GM12864 (cell line): Measurements from ENCODE around the gene TUBGCP3.
A peak's percentile ranks its signal among the peaks of the same experiment; 100 is the strongest.

Experiments used
- DNase-seq: peaks from one replicate; pipeline ENCODE4 v3.0.0-alpha.2; 2011; ENCODE audit warnings: low read depth
- H3K4me3 ChIP-seq: 2 replicates; pipeline ENCODE4 v1.5.1; 2011; ENCODE audit warnings: mild to moderate bottlenecking, low read depth, low read length, control low read depth
- TF ChIP-seq, protein P1 (sequence below): IDR thresholded peaks from 2 replicates; pipeline ENCODE4 v1.5.1; 2011; ENCODE audit warnings: low read depth, mild to moderate bottlenecking, moderate library complexity, low read length, control low read depth, inconsistent platforms; ENCODE audit errors: missing control alignments

Gene TUBGCP3

DNA sequence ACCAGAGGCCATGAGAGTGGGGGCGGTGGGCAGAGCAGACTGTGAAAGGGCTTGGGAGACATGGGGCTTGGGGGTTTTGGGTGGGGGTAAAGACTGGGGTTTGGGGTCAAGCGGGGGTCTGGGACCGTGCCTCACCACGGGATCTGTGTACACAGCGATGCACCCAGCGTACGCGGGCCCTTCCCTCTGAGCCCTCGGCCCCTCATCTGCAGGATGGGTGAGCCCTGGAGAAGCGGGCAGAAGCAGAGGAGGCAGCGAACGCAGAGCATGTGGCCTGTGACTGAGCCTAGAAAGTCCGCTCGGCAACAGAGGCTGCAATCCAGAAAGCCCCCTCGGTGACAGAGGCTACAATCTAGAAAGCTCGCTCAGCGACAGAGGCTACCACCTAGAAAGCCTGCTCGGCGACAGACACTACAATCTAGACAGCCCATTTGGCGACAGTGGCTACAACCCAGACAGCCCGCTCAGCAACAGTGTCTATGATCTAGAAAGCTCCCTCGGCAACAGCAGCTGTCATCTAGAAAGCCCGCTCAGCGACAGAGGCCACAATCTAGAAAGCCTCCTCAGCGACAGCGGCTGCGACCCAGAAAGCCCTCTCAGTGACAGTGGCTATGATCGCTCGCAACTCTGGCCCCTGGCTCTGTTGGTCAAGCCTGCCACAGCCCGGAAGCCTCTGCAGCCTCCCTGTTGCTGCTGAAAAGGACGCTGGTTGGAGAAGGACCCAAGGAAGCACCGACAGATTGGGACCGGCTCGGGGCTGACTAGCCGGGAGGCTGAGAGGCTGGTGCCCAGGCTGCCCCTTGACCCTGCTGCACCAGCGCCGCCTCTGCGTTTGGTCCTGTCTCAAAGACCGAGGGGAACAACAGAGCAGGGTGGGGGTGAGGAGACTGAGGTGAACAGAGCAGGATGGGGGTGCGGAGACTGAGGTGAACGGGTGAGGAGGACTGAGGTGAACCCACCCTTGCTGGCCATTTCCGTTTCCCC, 143.2 kb downstream of the TUBGCP3 start:
- TF ChIP-seq, protein P1, sequence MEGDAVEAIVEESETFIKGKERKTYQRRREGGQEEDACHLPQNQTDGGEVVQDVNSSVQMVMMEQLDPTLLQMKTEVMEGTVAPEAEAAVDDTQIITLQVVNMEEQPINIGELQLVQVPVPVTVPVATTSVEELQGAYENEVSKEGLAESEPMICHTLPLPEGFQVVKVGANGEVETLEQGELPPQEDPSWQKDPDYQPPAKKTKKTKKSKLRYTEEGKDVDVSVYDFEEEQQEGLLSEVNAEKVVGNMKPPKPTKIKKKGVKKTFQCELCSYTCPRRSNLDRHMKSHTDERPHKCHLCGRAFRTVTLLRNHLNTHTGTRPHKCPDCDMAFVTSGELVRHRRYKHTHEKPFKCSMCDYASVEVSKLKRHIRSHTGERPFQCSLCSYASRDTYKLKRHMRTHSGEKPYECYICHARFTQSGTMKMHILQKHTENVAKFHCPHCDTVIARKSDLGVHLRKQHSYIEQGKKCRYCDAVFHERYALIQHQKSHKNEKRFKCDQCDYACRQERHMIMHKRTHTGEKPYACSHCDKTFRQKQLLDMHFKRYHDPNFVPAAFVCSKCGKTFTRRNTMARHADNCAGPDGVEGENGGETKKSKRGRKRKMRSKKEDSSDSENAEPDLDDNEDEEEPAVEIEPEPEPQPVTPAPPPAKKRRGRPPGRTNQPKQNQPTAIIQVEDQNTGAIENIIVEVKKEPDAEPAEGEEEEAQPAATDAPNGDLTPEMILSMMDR = no peak
- DNase-seq = no peak
- no peak overlapping the region for H3K4me3 ChIP-seq

DNA sequence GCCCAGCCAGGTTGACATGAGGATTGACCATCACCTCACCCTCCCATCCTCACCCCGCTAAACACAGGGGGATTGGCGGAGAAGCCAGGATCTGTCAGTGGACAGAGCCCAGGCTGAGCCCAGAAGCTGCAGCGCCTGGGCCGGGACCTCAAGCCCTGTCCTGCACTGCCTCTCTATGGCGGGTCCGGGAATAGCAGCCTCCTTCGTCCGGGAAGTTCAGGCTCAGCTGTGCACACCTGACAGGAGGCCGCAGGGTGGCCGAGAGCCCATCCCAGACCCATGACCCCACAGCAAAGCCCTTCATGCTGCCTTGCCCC, 144.0 kb downstream of the TUBGCP3 start:
- TF ChIP-seq, protein P1 = peak; percentile 97
- H3K4me3 ChIP-seq = no peak overlapping the region
- DNase-seq = no peak

DNA sequence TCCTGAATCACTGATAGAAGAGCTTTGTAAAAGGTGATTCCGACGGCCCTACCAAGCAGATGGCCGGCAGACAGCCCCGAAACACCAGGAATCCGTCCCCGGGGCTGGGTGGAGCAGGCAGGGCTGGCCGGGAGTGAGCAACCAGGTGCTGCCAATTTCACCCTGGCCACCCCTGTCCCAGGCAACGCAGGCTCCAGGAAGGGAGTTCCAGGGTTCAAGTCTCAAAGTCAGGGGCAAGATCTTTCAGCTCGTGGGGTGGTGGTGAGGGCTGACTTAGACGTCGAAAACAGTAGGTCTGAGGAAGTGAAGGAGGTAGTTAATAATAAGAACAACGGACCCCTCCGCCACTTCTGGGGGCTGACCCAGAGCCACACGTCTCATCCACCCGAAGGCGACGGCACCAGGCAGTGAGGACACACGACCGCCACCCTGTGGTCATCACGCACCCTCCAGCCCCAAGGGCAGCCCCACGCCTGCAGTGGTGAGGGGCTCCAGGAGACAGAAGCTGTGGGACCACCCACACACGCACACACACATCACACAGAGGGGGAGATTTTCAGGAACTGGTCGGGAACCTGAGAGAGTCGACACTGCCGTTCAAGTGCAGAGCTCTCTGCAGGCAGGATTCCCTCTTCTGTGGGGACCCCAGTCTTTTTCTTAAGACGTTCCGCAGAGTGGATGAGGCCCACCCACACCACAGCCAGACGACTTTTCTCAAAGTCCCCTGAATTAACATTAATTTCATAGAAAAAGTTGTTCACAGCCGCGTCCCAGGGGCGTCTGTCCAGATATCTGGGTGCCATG, 144.6 kb downstream of the TUBGCP3 start:
- TF ChIP-seq, protein P1 = peak; percentile 55
- no peak for DNase-seq
- no peak overlapping the region for H3K4me3 ChIP-seq

DNA sequence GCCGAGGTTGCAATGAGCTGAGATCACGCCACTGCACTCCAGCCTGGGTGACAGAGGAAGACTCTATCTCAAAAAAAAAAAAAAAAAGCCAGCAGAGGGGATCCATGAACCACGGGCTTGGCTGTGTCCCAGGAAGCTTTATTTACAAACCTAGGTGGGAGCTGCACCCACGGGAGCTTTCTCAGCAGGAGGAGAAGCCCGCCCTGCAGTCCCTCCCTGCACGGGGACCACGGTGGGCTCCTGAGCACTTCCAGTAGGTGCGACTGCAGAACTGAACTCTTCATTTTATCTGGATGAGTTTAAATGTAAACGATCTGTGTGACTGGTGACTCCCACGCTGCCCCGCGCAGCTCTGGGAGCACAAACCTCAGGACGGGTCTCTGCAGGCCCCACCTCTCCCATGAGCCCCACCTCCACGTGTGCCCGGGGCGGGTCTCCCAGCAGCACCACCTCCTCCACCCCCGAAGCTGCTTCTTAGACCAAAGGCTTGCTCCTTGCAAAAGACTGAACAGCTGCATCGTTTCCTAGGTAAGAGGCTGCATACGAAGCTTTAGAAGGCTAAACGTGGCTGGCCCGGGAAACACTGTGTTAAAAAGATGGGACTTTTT, 145.4 kb downstream of the TUBGCP3 start:
- H3K4me3 ChIP-seq = no peak overlapping the region
- no peak for DNase-seq
- TF ChIP-seq, protein P1 = no peak

DNA sequence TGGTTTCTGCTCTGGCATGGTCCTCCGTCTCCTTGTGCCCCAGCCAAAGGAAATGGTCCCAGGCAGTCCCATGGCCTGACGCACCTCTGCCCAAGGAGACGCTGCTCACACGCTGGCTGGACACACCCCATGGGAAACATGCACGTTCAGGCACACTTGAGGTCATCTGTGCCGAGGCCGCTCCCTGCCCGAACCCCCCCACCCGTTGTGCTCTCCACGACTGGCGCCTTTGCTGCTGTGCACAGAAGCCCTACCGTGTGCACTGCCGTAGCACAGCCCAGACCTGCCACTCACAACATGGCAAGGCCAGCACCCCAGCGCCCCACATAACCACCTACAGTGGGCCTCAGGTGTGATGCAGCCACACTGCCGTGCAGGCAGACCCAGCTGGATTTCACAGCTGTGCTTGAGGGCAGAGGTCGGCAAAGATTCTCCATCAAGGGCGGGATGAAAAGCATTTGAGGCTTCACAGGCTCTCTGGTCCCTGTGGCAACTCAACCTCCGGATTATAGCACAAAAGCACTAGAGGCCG, 146.1 kb downstream of the TUBGCP3 start:
- TF ChIP-seq, protein P1 = no peak
- H3K4me3 ChIP-seq = no peak overlapping the region
- DNase-seq = no peak

DNA sequence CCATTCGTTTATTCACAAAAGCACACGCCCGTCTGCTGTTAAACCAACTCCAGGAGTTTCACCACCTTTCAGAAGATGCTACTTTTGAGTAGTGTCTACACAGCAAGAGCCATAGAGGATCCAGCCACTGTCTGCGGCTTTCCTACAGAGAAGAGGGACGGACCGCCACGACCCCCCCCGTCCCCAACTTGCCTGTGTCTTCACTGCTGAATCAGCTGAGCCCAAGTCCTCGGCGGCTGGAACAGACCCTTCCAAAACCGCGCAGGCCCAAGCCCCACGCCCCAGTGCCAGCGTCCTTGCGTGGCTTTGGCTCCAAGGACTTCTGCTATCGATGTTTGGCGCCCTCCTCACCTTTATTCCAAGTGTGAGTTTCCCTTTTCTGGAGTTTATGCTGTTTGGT, 146.7 kb downstream of the TUBGCP3 start:
- no peak for DNase-seq
- TF ChIP-seq, protein P1 = no peak
- H3K4me3 ChIP-seq = no peak overlapping the region
